OCI-M1 (cell line): ENCODE results near the gene LRRC3.

Experiments
- DNase-seq: peaks from one replicate; lab custom pipeline; 2025; lab: John Stamatoyannopoulos, UW

Gene LRRC3

DNA sequence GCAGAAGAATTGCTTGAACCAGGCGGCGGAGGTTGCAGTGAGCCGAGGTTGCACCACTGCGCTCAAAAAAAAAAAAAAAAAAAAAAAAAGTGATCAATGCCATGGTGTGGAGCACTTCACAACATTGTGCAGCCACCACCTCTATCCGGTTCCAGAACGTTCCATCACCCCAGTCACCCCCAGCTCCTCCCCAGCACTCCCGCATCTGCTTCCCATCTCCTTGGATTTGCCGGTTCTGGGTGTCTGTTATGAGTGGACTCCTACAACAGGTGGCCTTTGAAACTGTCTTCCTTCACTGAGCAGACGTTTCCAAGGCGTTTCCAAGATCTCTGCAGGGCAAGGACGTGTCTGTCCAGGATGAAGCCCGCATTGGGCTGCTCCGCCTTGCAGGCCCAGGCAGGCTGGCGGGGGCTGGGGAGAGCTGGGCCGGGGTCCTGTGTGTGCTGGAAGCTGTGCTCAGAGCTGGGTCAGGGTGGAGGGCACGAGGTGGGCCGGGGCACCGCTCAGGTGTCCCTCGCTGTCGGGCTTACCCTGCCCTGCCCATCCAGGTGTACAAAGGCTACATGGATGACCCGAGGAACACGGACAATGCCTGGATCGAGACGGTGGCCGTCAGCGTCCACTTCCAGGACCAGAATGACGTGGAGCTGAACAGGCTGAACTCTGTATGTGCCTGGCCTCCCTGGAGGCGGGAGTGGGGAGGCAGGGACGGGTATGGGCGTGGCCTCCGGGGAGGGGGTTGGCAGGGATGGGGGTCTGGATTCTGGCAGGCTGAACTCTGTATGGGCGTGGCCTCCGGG lies 14.9 kb upstream of the LRRC3 start:
- DNase-seq, result no peak

DNA sequence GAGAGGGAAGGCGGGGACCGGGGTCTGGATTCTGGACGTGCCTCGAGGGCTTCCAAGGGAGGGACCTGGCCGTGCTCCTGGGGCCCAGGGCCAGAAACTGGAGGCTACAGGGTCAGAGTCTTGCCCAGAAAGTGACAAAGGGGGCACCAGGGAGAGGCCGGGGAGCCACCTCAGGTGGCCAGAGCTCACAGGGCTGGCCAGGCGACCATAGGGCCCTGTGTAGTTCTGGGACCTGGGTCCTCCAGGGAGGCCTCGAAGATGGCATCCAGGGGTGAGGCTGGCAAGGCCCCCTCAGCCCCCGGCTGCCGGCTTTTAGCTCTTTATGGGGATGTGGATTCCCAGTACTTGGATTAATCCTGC lies 14.3 kb upstream of the LRRC3 start:
- DNase-seq, result no peak

DNA sequence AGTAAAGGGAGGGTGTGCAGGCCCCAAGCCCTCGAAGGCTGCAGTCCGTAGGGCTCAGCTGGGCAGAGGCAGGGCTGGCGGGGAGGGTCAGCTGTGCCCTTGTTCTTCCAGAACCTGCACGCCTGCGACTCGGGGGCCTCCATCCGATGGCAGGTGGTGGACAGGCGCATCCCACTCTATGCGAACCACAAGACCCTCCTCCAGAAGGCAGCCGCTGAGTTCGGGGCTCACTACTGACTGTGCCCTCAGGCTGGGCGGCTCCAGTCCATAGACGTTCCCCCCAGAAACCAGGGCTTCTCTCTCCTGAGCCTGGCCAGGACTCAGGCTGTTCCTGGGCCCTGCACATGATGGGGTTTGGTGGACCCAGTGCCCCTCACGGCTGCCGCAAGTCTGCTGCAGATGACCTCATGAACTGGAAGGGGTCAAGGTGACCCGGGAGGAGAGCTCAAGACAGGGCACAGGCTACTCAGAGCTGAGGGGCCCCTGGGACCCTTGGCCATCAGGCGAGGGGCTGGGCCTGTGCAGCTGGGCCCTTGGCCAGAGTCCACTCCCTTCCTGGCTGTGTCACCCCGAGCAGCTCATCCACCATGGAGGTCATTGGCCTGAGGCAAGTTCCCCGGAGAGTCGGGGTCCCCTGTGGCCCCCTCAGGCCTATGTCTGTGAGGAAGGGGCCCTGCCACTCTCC lies 13.6 kb upstream of the LRRC3 start:
- DNase-seq, result no peak

DNA sequence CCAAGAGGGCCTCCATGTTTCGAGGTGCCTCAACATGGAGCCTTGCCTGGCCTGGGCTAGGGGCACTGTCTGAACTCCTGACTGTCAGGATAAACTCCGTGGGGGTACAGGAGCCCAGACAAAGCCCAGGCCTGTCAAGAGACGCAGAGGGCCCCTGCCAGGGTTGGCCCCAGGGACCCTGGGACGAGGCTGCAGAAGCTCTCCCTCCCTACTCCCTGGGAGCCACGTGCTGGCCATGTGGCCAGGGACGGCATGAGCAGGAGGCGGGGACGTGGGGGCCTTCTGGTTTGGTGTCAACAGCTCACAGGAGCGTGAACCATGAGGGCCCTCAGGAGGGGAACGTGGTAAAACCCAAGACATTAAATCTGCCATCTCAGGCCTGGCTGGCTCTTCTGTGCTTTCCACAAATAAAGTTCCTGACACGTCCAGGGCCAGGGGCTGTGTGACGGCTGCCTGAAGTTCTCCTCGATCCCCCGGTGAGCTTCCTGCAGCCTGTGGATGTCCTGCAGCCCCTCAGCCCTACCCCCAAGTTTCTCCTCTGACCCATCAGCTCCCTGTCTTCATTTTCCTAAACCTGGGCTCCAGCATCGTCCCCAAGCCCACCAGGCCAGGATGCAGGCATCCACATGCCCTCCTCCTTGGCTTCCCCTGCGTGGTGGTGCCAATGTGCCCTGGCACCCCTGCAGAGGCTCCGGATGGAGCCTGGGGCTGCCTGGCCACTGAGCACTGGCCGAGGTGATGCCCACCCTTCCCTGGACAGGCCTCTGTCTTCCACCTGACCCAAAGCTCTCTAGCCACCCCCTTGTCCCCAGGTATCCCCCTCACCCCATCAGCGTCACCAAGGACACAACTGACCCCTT lies 12.8 kb upstream of the LRRC3 start:
- no peak for DNase-seq

DNA sequence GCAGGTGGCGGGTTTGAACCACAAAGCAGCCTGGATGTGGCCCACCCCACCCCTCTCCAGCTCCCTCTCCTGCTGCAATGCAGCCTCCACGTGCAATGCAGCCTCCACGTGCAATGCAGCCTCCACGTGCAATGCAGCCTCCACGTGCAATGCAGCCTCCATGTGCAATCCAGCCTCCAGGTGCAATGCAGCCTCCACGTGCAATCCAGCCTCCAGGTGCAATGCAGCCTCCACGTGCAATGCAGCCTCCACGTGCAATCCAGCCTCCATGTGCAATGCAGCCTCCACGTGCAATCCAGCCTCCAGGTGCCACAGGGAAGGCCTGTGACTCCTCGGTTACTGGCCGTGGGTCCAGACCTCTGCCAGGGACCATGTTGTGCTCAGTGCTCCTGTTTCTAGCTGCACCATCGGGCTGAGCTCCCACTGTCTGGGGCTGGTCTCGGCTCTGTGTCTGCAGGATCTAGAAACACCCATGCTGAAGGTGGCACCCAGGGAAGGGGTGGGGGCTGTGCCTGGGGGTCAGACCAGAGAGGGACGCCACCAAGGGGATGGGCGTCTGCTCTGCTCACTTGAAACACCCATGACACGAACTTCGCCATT lies 11.9 kb upstream of the LRRC3 start:
- DNase-seq, result no peak

DNA sequence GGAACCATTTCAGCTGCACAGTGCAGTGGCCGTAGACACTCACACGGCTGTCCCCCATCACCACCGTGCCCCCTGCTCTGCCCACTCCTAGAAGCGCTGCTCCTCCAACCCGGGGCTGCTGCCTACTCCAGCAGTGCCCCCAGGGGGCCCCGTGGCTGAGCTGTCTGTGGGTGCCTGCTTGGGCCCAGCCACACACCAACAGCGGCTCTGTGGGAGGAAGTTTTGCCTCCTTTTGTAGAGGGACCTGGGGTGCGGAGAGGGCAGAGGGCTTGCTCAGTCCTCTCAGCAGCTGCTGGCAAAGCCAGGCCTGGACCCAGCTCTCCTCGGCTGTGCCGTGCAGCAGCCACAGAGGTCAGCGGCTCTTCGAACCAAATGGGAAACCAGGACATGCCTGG lies 11.4 kb upstream of the LRRC3 start:
- no peak for DNase-seq

DNA sequence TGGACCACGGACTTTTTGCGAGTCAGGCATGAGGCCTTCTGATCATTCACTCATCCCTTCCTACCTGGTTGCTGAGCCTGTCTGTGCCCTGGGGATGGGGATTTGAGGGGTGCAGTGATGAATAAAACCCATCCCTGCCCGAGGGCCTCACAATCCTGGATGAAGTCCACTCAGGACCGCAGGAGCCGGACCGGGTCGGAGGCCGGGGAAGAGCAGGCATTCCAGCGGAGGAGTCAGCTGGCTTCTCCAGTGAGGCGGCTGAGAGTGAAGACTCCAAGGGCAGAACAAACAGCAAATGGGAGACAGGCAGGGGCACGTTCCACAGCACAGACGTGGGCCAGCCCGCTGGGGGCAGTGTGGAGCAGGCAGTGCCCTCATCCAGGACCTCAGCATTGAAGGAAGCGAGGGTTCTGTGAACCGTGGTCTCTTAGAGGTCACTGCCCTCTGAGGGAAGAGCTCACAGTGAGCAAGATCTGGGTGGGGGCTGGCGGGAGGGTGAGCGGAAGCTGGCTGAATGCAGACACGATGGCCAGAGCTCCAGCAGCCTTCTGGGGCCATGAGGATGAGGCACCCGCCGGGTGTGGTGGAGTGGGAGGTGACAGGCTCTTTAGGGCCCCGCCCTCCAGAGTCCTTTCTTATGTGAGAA lies 10.9 kb upstream of the LRRC3 start:
- no peak for DNase-seq

DNA sequence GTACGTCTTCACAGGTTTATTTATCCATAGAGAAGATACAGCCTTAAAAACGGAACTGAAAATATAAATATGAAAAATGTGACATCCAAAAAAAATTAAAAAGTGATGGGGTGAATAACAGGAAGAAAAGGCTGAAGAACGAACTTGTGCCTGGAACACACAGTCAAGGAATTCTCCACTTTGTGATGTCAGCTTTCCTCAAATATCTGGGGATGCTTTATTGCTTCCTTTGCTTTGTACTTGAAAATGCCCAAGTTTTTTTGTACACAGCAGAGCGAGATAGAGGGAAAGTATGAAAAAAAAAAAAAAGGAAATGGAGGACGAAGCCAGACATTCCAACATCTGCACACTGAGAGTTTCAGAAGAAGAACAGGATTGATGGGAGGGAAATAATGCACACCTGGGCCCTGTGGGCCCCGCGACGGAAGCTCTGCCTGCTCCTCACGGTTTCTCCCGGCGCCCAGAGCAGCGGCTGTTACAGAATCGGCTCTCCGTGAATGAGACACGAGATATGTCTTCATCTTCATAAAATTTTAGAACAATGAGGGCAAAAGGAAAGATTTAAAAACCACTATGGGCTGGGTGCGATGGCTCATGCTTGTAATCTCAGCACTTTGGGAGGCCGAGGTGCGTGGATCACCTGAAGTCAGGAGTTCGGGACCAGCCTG lies 10.0 kb upstream of the LRRC3 start:
- no peak for DNase-seq

DNA sequence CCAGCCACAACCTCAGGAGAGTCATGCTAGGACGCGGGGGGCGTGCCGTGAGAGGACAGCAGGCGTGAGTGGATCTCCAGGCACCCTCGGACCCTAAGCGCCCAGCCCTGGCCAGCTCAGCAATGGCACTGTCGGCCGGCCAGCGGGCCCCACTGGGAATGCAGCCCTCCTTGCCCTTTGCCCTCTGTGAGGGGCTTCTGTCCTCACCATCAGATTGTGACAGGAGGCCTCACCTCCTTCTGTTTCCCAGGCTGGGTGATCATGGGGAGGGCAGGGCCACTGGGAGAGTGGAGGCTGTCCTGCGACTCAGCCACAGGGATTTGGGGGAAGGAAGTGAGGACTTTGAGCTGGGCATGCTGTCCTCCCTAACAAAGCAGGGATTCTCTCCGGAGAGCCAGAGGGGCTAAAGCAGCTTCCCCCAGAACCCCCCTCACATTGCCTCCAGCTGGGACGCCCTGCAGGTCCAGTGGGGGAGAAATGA lies 6.6 kb upstream of the LRRC3 start:
- DNase-seq, result no peak

DNA sequence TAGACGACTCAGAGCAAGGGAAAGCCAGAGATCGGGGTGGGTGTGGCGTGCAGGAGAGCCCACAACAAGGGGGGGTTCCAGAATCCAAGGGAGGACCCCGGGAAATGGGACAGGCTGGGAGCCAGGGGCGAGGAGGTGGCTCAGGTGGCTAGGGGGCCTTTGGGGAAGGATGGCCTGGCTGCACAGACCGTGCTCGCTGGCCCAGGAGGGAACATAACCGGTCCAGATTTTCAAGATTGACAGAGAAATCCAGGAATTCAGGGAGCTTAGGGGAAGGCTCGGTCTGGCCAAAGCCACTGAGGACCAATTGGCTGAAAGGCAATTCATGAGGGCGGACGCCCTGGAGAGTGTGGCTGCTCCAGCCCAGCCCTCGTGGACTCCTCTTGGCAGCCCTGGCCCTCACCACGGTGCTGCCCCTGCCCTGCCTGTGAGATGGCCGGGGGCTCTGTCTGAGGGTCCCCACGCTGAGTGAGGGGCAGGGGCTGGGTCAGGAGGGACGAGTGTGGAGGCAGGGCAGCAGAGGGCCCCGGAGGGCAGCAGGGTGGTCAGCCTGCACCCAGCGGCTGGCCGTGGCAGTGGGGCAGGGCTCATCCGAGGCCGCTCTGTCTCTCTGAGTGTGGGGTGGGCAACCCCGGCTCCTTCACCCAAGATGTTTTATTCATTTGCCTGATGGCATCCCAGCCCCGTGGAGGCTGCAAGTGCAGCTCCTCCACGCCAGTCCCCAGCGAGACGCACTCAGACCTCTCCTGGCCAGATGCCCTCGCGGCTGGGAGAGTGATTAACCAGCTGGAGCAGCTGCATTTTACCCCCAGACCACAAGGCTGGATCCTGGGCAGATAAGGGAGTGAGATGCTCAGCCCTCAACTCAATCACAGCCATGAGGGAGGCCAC lies 5.6 kb upstream of the LRRC3 start:
- peak; percentile 25 for DNase-seq

DNA sequence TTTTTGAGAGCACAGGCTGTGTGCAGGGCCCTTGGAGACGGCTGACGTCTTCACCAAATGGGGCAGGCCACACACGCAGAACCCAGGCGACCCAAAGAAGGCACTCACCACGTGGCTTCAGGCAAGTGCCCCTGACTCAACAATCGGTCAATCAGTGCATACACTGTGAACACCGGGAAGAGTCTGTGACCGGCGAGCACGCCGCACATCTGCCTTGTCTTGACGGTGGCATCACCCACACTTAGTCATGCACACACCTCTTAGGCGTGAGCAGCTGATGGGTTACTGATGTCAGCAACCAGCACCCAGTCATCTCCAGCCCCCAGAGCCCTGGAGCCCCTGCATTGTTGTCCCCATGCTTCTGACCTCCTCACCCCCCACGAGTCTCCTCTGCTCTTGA lies 4.9 kb upstream of the LRRC3 start:
- DNase-seq, result no peak

DNA sequence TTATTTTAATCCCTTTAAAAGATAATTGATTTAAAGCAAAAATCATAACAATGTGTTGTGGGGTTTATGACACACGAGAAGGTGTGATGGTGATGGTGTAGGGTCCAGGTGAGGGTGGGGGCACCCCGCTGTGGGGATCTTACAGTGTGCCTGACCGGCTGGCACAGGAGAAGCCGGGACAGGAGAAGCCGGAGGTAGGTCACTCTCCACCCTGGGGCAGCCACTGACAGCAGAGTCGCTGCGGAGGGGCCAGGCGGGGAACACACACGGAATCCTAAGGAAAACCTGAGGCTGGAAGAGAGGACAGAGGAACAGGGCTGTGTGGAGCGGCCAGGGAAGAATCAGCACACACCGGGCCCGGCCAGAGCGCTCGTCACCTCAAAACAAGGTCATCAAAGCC lies 4.3 kb upstream of the LRRC3 start:
- no peak for DNase-seq

DNA sequence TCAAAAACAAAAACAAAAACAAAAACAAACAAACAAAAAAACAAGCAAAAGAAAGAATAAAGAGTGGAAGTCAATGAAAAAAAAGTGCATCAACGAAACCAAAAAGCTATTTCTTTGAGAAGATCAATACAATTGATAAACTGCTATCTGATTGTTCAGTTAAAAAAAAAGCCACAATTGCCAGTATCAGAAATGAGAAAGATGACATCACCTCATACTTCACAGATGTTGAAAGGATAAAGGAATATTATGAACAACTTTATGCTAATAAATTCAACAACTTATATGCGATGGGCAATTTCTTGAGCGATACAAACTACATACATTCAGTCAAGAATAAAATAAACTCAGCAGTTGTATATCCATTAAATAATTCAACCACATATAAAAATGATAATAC lies 2.2 kb upstream of the LRRC3 start:
- no peak for DNase-seq

DNA sequence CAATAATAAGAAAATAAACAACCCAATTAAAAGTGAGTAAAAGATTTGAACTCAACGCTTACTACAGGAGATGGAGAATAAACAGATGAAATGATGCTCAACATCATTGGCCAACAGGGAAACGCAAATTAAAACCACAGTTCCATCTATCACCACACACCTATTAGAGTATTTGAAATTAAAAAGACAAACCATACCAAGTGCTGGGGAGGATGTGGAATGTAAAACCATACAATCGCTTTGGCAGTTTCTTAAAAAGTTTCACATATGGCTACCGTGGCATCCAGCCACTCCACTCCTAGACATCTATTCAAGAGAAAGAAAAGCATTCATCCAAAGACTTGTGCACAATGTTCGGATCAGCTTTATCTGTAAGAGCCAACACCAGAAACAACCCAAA lies 1.3 kb upstream of the LRRC3 start:
- no peak for DNase-seq

DNA sequence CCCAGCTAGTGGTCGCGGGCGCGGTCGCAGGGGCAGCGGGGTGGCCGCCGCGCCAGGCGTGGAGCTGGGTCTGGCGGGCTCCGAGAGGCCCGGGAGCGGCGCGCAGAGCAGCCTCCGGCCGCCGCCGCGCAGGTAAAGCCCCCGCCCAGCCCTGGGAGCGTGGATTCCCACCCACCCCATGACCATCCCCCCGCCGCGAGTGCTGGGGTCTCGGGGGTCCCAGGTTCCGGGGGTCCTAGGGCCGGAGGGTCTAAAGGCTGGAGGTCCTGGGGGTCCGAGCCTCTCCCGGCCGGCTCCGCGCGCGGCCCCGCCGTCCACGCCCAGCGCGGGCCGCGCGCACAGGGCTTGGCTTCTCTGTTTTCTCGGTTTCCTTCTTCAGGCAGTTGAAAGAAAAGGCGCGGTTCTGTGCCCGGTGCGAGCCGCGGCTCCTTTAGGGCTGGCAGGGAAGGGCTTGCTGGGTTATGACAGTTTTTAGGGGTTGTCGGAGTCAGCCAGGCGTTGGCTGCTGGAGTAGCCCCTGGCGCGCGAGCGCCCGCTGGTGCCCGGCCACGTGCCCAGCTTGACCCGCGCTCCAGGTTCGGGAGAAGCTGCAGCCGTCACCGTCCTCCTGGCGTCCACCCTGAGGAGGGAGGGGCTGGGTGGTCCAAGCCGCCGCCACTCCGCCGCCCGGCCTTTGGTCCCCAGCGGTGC lies 359 bp downstream of the LRRC3 start:
- DNase-seq, result no peak

DNA sequence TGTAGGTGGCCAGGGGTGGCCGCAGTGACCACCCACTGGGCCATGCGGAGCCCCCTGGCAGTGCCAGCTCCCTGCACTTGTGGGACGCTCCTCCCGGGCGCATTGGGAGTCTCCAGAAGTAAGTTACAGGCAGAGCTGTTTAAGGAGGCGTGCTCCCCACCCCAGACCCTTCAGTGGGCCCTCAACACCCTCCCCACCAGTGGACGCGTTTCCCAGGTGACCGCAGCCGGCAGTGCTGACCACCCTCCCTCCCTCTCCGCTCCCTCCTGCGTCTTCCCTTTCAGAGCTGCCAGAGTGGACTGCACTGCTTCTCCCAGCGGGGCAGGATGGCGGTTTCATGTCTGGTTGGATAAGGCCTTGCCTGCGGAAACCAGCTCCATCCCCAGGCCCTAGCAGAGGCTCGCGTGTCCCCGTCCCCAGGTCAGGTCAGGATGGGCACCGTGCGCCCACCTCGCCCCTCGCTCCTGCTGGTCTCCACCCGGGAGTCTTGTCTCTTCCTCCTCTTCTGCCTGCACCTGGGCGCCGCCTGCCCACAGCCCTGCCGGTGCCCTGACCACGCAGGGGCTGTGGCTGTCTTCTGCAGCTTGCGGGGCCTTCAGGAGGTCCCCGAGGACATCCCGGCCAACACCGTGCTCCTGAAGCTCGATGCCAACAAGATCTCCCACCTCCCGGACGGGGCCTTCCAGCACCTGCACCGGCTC lies 1.1 kb downstream of the LRRC3 start:
- no peak for DNase-seq

DNA sequence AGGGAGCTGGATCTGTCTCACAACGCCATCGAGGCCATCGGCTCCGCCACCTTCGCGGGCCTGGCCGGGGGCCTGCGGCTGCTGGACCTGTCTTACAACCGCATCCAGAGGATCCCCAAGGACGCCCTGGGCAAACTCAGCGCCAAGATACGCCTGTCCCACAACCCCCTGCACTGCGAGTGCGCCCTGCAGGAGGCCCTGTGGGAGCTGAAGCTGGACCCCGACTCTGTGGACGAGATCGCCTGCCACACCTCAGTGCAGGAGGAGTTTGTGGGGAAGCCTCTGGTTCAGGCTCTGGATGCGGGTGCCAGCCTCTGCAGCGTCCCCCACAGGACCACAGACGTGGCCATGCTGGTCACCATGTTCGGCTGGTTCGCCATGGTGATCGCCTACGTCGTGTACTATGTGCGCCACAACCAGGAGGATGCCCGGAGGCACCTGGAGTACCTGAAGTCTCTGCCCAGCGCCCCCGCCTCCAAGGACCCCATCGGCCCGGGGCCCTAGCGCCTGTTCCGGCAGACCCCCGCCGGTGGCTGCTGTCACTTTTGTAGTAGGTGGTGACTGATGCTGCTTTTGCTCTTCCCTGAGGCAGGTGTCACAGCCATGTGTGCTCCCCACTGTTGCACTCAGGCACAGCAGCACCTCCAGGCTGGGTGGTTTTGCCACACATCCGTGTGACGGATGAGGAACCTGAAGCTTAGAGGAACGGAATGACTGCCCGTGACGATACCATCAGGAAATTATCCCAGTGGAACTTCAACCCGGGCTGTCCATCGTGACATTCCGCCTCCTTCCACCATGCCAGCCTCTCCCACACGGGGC lies 1.8 kb downstream of the LRRC3 start:
- DNase-seq, result no peak
